Ramos (cell line): Measurements from ENCODE around the gene UBALD1.

ENCODE experiments used
- in situ Hi-C: fragments of 300-500 bp; cut with MboI; formaldehyde crosslinking; loops from one replicate; pipeline ENCODE4 v1.14.3; 2022; ENCODE audit warnings: low sequenced_read_pairs; ENCODE audit not compliant: unreplicated experiment

The UBALD1 gene

DNA sequence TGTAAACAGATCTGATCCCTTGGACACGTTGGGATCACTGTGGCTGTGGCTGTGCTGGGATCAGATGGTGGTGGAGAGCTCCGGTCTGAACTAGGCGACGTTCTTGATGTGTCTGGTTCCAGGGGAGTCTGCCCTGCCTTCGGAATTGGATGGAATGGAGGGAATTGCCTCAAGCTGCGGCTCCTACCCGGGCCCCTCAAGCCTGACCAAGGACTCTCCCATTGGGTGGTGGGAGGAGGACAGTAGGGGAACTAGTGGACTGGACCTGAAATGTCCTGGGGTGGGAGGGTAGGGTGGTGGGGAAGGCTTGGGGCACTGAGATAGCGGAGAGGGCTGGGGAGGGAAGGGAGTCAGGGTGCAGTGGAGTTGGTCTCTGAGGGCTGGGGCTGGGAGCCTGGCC lies 3.2 kb upstream of the UBALD1 start:
- in situ Hi-C loops = no loop called here

DNA sequence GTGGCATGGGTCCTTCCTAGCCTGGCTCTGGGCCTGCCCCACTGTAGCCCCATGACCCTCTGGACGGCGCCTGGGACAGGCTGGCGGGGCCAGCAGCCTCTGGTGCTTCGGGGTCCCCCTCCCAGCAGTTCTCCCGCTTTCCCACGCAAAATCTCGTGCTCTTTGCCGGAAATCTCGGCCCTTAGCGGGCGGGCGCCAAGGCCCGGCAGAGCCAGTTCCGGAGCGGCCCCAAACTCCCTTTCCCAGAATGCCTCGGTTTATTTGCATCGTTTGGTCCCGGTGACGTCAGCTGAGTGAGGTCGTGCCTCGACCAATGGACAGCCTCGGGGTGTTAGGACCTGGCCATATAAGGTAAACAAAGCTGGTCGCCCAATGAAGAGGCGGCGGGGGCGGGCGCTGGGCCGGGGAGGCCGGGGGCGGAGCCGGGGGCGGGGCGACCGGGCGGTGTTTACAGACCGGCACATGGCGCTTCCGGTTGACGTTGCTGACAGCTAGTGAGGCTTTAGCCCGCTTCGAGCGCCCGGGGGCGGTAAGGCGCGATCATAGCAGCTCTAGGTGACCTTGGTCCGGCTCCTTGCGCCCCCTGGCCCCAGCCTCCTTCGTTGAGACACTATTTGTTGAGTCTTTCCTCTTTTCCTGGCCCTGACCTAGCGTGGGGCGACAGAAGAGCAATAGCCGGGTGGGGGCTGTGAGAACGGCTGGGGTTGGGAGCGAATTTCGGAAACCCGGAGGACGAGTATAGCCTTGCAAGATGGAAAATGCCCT lies 1.5 kb upstream of the UBALD1 start:
- in situ Hi-C loops = no loop called here

DNA sequence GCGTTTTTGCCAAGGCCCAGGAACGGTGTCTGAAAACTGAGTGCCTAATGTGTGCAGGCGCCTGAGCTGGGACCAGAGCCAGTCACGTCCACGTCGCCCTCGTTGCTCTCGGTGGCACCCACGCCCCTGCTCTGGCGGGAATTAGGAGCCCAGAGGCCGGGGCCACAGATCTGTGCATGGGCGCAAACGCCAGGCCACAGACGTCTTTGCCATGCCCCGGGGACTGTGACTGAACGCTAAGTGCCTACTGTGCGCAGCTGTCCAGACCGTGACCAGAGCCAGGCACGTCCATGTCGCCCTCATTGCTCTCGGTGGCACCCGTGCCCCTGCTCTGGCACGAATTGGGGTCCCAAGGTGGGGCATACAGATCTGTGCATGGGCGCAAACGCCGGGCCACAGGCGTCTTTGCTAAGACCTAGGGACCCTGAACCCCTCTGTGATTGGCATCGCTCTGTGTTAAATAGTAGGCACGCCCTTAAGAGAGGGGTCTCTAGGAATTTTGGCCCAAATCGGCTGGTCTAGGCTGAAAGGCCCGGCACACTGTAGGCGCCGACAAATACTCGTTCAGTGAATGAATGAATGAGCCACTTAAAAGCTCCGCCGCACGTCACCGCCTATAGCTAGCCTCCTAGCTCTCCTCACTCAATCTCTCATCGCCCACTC lies 827 bp upstream of the UBALD1 start:
- in situ Hi-C loops = no loop called here

DNA sequence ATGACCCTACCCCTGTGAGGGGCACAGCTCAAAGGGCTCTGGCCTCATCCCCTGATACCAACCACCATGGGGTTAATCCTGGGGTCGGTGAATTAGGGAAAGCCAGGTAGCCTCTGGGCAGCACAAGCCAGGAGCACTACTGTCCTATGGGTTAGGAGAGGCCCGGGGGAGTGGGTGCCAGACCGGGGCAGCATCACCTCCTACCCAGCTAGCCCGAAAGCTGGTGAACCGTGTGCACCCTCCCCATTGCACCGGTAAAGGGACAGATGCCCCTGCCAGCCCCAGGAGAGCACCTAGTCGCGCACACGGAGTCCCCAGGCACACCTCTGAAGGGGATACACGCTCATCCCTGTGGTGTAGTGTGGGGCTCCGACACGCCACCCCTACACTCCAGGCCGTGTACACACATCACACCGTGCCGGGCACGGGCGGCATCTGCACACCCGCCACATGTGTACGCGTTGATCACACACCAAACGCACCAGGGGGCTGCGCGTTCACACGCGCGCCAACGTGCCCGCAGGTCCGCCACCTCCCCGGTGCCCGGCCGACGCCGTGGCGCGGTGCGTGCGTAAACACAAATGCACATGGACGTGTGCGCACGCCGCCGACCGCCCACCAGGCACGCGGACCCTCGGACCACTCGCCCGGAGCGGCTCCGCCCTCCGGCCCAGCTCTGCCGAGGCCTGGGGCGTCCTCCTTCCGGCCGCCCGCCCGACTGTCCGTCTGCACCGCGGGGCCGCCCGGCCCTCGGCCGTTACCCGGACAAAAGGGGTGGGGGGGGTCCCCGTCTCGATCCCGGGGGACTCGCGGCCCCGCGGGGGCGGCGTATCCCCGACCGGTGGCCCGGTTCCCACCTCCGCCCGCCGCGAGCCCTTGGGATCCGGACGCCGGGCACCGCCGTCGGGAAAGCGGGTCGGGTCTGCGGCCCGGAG lies 785 bp downstream of the UBALD1 start:
- in situ Hi-C loops = no loop called here

DNA sequence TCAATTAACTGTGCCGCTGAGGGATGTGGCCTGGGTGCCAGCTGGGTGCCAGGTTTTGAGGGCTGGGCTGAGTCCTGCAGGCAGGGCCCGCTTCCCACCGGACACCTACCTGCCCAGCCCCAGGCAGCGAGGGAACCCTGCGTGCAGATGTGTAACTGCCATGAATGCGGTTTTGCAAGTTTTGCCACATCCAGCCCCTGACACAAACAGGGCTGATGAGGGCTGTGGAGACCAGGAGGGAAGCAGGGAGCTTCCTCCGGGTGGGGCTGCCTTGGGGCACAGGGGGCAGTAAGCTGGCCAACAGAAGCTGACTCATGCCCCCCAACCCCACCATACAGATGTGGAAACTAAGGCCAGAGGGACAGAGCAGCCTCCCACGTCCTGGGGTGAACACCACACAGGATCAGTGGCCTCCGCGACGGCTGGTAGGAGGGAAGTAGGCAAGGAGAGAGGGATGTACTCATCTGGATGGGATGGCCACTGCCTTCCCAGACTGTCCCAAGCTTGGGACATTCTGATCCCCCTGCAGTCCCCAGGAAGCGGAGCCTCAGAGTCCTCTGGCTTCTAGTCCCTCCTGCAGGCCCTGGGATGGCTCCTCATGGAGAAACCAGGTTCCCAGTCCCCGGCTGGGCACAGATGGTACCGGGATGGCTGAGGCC lies 1.6 kb downstream of the UBALD1 start:
- in situ Hi-C loops = no loop called here

DNA sequence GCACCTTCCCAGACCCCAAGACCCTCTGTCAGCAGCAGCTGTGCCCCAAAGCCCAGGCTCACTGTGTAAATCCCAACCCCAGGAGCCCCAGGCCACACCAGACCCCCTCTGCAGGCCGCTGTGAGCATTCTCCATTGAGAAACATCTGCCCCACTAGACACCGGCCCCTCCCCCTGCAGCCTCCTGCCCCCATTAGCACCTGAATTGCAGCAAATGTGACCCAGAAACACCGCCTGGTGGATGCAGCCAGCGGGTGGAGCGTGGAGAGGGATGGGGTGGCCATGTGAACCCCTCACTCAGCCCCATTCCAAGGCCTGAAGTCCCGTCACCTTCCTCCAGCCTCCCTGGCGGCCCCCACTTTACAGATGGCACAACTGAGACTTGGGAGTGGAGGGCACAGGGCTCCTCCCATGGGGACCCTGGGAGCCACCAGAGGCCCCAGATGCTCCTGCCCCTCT lies 2.2 kb downstream of the UBALD1 start:
- in situ Hi-C loops = no loop called here

DNA sequence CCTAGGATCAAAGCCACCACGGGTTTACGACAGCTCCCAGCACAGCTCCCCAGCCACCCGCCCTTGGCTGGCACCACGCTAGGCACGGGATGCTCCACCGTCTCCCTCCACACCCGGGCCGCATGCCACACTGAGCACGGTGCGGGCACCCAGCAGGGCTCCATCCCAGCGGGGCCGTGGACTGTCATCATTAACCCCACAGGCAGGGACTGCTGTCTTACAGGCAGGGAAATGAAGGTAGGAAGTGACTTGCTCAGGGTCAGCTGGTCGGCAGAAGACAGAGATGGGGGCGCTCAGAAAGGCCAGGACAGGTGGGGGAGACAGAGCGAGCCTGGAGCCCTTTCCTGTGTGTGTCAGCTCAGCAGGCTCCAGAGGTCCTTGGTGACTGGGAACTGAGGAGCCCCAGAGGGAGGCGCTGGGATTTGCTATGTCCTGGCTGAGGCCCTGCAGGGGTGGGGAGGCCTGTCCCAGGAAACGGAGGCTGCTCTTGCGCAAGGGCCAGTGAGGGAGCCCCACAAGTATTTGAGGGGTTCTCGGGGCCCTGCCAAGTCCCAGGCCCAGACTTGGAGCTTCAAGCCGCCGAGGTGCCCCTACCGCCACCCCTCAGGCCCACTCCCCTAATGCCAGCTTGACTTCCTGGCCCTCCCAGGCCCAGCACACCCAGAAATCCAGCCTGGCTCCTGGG lies 3.2 kb downstream of the UBALD1 start:
- in situ Hi-C loops = no loop called here

DNA sequence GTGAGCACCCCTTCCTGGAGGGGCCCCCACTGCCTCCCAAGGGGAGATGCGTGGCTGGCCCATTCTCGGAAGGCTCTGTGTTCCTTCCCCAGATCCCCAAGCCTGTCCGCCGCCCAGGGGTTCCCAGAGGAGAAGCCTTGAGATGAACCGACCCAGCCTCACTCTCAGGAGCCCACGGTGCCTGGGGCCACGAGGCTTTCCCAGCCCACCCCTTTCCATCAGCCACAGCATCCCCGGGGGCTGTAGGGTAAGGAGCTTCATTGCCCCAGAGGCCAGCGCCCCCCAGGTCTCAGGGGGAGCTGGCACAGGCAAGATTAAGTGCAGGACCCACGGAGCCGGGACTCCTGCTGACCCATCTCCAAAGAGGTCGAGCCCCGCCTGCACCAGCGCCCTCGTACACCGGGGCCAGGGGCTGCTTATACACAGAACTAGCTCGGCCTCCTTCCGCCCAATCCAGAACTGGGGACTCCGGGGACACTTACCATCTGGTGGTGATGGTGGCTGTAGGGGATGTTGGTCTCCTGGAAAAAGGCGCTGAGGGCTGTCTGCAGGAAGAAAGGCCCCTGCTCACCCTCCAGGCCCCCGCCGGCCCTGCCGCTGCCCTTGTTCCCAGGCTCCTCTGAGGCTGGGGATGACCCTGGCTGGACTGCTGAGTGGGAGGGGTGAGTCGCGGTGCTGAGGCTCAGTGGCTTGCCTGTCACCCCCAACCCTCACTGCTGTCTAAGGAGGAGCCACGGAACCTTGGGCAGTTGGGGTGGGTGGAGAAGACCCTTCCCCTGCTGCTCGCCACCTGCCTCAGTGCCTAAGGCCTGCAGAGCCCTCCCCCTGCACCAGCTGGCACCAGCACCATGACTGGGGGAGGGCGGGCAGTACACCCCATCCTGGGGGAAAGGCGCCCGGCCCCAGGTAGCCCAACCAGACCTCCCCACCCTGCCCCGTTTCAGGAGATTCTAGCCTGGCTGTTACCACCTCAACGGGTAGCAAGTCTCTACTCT lies 4.4 kb downstream of the UBALD1 start:
- in situ Hi-C loops = no loop called here

DNA sequence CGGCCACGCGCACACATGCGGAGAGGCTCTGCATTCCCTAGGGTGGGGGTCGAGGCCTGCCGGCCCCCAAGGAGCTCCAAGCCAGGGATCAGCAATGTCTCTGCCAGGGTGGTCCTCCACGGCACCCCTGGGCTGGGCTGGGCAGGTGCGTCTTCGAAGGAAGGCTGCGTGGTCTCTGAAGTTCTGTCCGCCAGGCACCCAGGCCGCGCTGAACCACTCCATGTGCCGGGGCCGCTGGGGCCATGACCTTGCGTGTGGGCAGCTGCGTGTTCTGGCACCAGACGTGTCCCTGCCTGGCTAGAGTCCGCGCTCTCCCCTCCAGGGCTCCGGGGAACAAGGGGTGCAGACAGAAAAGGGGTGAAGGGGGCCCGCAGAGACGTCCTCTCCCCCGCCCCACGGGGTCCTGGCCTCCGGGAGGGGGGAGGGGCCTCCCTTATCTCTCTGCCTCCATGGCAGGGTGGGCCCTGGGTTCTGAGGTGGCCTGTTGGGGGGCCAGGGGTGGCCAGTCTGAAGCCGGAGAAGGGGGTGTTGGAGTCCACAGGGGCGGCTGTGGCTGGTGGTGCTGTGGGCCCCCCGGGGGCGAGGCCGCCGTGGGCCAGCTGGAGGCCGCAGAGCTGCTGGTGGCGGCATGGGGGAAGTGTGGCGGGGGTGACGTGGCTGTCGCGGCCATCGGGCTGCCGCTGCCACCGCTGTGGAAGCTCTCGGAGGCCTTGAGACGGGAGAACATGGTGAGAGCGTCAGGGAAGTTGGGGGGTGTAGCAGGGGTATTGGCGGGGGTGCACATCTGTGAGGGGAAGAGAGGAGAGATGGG lies 5.3 kb downstream of the UBALD1 start:
- in situ Hi-C loops = no loop called here

DNA sequence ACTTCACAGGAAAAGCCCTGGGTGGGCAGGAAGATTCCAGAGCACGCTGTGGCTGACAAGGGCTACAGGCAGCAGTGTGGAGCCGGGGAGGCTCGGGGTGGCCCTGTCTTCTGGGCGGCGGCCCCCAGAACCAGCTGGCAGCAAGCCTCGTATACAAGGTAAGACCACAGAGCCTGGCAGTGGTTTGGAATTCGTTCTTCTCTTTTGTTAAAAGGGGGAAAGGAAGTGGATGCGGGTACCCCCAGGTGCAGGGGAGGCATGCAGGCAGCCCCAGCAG lies 6.0 kb downstream of the UBALD1 start:
- in situ Hi-C loops = no loop called here

DNA sequence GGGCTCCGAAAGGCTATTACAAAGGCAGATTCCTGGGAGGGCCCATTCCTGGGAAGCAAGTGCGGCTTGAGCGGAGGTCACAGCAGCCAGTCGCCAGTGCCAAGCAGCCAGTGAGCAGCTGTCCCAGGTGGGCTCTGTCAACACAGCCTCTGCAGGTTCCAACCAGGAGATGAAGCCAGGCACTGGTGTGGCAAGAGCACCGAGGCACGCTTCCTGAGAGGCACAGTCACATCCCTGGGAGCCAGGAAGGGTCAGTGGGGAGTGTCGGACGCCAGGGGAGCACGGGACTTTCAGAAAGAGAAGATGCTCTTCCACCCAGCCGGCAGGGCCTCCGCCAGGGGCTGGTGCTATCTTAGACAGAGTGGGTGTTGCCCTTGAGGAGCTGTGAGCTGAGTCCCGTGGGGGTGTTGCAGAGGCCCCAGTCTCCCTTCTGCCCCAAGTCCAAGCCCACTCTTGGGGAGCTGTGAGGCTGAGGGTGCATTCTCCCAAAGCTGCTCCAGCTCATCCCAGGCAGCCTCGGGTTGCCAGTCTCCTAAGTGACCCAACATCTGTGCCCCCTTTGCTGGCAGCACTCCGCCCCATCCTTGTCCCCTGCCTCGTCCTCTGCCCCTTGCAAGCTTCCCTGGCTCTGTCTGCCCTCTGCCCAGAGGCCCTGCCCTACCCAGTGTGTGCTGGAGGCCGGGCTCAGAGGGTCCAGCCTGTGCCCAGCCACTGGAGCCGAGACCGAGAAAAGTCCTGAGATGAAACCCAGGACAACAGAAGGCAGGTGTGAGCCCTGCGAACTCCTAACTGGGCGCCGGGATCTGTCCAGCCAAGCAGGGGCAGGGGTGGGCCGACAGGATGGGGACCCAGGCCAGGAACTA lies 6.6 kb downstream of the UBALD1 start:
- in situ Hi-C loops = no loop called here

DNA sequence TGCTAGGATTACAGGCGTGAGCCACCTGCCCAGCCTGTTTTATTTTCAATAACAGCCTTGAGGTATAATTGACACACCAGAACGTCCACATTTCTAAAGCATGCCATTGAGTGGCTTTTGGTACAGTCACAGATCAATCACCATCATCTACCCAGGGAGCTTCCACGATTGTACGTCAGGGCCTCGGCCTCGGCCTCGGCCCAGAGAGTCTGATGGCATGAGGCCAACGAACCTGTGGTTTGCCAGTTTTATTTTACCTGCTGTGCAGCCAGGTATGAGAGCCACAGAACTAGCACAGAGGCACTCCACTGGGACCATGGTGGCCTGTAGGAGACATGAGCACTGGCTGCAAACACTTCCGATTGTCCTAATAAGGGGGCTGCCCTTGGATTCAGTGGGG lies 8.3 kb downstream of the UBALD1 start:
- in situ Hi-C loops = no loop called here

DNA sequence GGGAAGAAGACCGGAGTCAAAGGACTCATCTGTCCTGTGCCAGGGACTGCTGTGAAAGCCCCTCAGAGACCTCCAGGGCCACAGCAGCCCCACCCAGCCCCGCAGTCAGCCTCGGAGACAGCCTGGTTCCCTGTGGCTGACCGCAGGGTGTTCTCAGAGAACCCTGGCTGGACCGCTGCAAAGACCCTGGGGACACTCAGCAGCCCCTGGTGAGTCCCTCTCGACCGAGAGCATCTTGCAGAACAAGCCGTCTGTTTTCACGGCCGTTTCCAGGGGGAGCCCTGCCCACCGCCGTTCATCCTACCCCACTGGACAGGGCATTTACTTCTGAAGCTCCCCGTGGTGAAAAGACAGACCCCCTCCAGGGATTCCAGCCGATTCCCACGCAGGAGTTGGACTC lies 10.3 kb downstream of the UBALD1 start:
- in situ Hi-C loops = no loop called here

DNA sequence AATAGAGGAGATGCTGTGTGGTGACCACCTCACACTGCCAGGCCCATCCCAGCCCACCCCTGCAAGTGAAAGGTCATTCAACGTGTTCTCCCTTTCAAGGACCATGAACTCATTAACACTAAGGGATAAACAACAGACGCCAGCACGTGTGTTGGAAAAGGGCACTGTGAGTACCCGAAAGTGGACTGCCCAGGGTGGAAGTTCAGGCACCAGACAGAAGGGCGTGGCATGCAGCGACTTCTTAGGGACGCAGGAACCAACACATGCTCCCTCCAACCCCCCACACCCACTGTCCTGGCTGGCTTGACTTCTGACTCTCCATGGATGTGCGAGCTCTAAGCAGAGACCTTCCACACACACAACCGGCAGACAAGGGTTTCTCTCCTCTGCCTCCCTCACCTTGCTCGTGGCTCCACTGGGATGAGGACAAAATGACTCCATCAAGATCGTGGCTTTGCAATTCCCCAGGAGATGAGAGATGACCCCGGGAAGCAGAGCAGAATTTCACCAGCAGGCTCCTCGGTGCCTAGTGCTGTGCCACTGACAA lies 11.0 kb downstream of the UBALD1 start:
- in situ Hi-C loops = no loop called here

DNA sequence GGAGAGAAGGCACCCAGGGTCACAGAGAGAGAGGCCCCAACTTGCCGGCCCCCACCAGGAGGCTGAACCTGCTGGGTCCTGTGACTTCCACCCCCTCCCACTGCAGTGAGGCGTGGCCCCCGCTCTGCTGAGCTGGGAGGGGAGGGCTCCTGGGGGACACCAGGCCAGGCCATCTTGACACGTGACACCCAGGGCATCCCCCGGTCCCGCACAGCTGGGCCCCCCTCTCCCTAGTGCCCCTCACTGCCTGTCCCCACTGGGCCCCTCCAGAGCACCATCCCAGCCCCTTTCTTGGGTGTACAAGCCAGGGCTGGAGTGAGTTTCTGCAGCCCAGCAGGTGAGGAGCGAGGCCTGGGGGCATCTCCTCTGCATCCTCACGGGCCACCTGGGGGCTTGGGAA lies 12.4 kb downstream of the UBALD1 start:
- in situ Hi-C loops = no loop called here

DNA sequence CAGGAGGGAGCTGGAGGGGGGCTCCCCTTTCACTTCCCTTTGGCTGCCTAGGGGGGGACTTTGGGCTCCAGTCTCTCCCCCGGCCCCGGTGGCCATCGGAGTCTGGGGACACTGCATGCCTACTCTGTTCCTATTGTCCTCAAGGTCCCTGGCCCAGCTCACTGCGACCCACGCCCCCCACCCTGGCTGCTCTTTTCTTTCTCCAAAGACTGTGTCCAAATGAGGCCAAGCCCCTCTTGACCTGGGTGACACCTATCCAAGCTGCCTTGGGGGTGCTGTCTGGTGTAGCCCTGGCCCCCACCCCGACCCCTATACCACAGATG lies 12.9 kb downstream of the UBALD1 start:
- in situ Hi-C loops = no loop called here
